Activated T-cell treated with anti-CD3 and anti-CD28 coated beads, Interleukin-2, amount 50 U/mL, for 48 hours (primary cell): Measurements from ENCODE around the gene LRBA.

Source experiments
- DNase-seq, 2 experiments: peaks; one replicate each; pipeline ENCODE4 v3.0.0-alpha.2; 2020

LRBA gene

GRCh38 chr4:150867148-150867547, 147.9 kb downstream of the LRBA start:
- DNase-seq, result no peak

- no peak for DNase-seq
These were observed 151.6 kb downstream of the LRBA start for GRCh38 chr4:150863456-150863855.

- DNase-seq, result no peak
These were observed 152.3 kb downstream of the LRBA start for GRCh38 chr4:150862829-150863228.

- DNase-seq, result no peak
These were observed 155.6 kb downstream of the LRBA start for GRCh38 chr4:150859453-150859852.

GRCh38 chr4:150855981-150856510, 159.0 kb downstream of the LRBA start:
- DNase-seq, result no peak

GRCh38 chr4:150854600-150854999, 160.5 kb downstream of the LRBA start:
- no peak for DNase-seq

- DNase-seq, result no peak
These were observed 161.2 kb downstream of the LRBA start for GRCh38 chr4:150853882-150854281.

- DNase-seq, result no peak
These were observed 162.9 kb downstream of the LRBA start for GRCh38 chr4:150852216-150852615.

- DNase-seq, result no peak
These were observed 166.1 kb downstream of the LRBA start for GRCh38 chr4:150849016-150849415.

- DNase-seq, result peak; percentile 46 to 57
These were observed 186.9 kb downstream of the LRBA start for GRCh38 chr4:150828159-150828558.

GRCh38 chr4:150827226-150827625, 187.9 kb downstream of the LRBA start:
- DNase-seq, result no peak

GRCh38 chr4:150826306-150826705, 188.8 kb downstream of the LRBA start:
- no peak for DNase-seq

- no peak for DNase-seq
These were observed 192.7 kb downstream of the LRBA start for GRCh38 chr4:150822407-150822806.

GRCh38 chr4:150821641-150822040, 193.4 kb downstream of the LRBA start:
- no peak for DNase-seq

GRCh38 chr4:150820409-150820808, 194.7 kb downstream of the LRBA start:
- DNase-seq, result no peak

- no peak for DNase-seq
These were observed 196.4 kb downstream of the LRBA start for GRCh38 chr4:150818661-150819060.

- DNase-seq, result no peak
These were observed 197.1 kb downstream of the LRBA start for GRCh38 chr4:150817804-150818528.

- no peak for DNase-seq
These were observed 198.1 kb downstream of the LRBA start for GRCh38 chr4:150817017-150817416.

GRCh38 chr4:150816491-150816890, 198.6 kb downstream of the LRBA start:
- DNase-seq, result no peak

GRCh38 chr4:150814873-150815272, 200.2 kb downstream of the LRBA start:
- no peak for DNase-seq

- no peak for DNase-seq
These were observed 209.7 kb downstream of the LRBA start for GRCh38 chr4:150805183-150806025.

GRCh38 chr4:150801833-150802232, 213.3 kb downstream of the LRBA start:
- no peak for DNase-seq

- no peak for DNase-seq
These were observed 215.9 kb downstream of the LRBA start for GRCh38 chr4:150799207-150799606.

GRCh38 chr4:150794706-150795105, 220.4 kb downstream of the LRBA start:
- no peak for DNase-seq
